ENCODE measurements around the gene ZNF618. TPM values are rescaled to one million over a fixed set of nuclear protein-coding genes. Genes with fewer than 3 reads are reported as not detected.

The ZNF618 gene
- total and polyA plus RNA-seq, 2 experiments from 2014 or later: 12.1 to 22.1 TPM

- peaks cover 2% of the 10 kb centered on the region; the same call in 1 of the 2 replicates for H3K4me1 ChIP-seq (ENCODE audit: insufficient read depth)
- H3K27ac ChIP-seq (ENCODE audit: low read depth): no peak overlapping the region
- Mint-ChIP-seq H3K9me3 (no peaks in the 10 kb centered on the region), H3K36me3 (ENCODE audit: low read depth) (peaks cover 20% of the 10 kb centered on the region; the same call in 2 of the 3 replicates), H3K27me3 (ENCODE audit: insufficient read depth, low read depth, poor library complexity) (peaks cover 4% of the 10 kb centered on the region), H3K27ac (no peak overlapping the region), H3K4me1 (peaks cover 3% of the 10 kb centered on the region; the same call in 1 of the 3 replicates), H3K4me3 (no peak overlapping the region)
- no peak for TF ChIP-seq ZNF462 (CRISPR knock-in tag; IDR thresholded peaks at IDR 0.05)
- TF ChIP-seq ZNF114 (CRISPR knock-in tag; IDR thresholded peaks at IDR 0.05): no peak
- no peak for TF ChIP-seq ZNF331 (CRISPR knock-in tag; IDR thresholded peaks at IDR 0.05; ENCODE audit: low read depth)
- no peak for TF ChIP-seq CTCF (conservative IDR thresholded peaks at IDR 0.05; ENCODE audit: low read depth in 2 of 2)
- TF ChIP-seq STAT1 (IDR thresholded peaks at IDR 0.05; ENCODE audit: unreplicated experiment): no peak
- no peak for TF ChIP-seq JUNB (IDR thresholded peaks at IDR 0.05; ENCODE audit: unreplicated experiment)
- no peak for TF ChIP-seq CREB1 (CRISPR knock-in tag; IDR thresholded peaks at IDR 0.05; ENCODE audit: low read depth)
- TF ChIP-seq POLR2AphosphoS5 (IDR thresholded peaks at IDR 0.05; ENCODE audit: low read depth): no peak
- TF ChIP-seq REST (IDR thresholded peaks at IDR 0.05; ENCODE audit: unreplicated experiment): no peak
- no peak for TF ChIP-seq NANOG (IDR thresholded peaks at IDR 0.05; ENCODE audit: borderline replicate concordance)
- no peak for TF ChIP-seq EZH2phosphoT487 (IDR thresholded peaks at IDR 0.05; ENCODE audit: unreplicated experiment)
- TF ChIP-seq ETS1 (IDR thresholded peaks at IDR 0.05): no peak
- TF ChIP-seq EZH2 (IDR thresholded peaks at IDR 0.05; ENCODE audit: low read depth, unreplicated experiment): no peak
- no peak overlapping the region for H3K4me3 ChIP-seq
- H3K79me2 ChIP-seq (replicated peaks; ENCODE audit: insufficient read depth): no peaks in the 10 kb centered on the region
- H4K20me1 ChIP-seq (replicated peaks; ENCODE audit: insufficient read depth): peaks cover 6% of the 10 kb centered on the region; the same call in 1 of the 2 replicates
- no peak overlapping the region for H3K4me2 ChIP-seq
- DNase-seq (ENCODE audit: low spot score) (no peak), ATAC-seq (no peak)
- no peaks in the 10 kb centered on the region for H3K27me3 ChIP-seq (ENCODE audit: insufficient read depth)
- no peak overlapping the region for H2AFZ ChIP-seq
- H3K9me2 ChIP-seq (ENCODE audit: insufficient read depth): no peaks in the 10 kb centered on the region
- H3K36me3 ChIP-seq (ENCODE audit: insufficient read depth): no peaks in the 10 kb centered on the region
- no peaks in the 10 kb centered on the region for H3F3A ChIP-seq (replicated peaks; ENCODE audit: low read depth)
Observed at GRCh38 chr9:114006155-114006550, 130.0 kb downstream of the ZNF618 start.
